CD14-positive monocyte (primary cell): ENCODE results near the gene TXNRD2. TPM values are rescaled to one million over a fixed set of nuclear protein-coding genes. Genes with fewer than 3 reads are reported as not detected.

ENCODE experiments used
- DNase-seq, 3 donors: peaks; one replicate each; pipeline ENCODE4 v3.0.0-alpha.2; 2011 to 2022
- H2AFZ ChIP-seq: 2 replicates; pipeline ENCODE4 v1.6.0; 2012; ENCODE audit warnings: mild to moderate bottlenecking, low read depth, low read length, inconsistent platforms; ENCODE audit not compliant: insufficient read depth, poor library complexity, severe bottlenecking
- H3K27ac ChIP-seq, 2 donors: 1 replicate in 1 of 2; 2 replicates in 1 of 2; pipeline ENCODE4 v1.5.1; 2012 to 2013; ENCODE audit warnings: low read length in 2 of 2, control low read depth in 1 of 2, inconsistent platforms in 1 of 2, low read depth in 1 of 2, mild to moderate bottlenecking in 1 of 2
- H3K27me3 ChIP-seq, 2 donors: one replicate each; pipeline versions ENCODE4 v1.6.0 to v1.6.1; 2011 to 2013; ENCODE audit warnings: low read length in 2 of 2; ENCODE audit not compliant: control insufficient read depth in 2 of 2, insufficient read depth in 2 of 2
- H3K36me3 ChIP-seq, 2 donors: replicated peaks in 1 of 2; 1 replicate in 1 of 2; 2 replicates in 1 of 2; pipeline versions ENCODE4 v1.5.1 to v1.6.1; 2012 to 2013; ENCODE audit warnings: low read length in 2 of 2, control low read depth in 1 of 2, inconsistent platforms in 1 of 2, mild to moderate bottlenecking in 1 of 2; ENCODE audit not compliant: insufficient read depth in 2 of 2, control insufficient read depth in 1 of 2
- H3K4me1 ChIP-seq, 2 donors: 1 replicate in 1 of 2; 2 replicates in 1 of 2; pipeline versions ENCODE4 v1.5.1 to v1.6.1; 2012 to 2013; ENCODE audit warnings: low read length in 2 of 2, control low read depth in 1 of 2, inconsistent platforms in 1 of 2, mild to moderate bottlenecking in 1 of 2, moderate library complexity in 1 of 2; ENCODE audit not compliant: insufficient read depth in 2 of 2, control insufficient read depth in 1 of 2
- H3K4me2 ChIP-seq: replicated peaks from 2 replicates; pipeline ENCODE3; 2012; ENCODE audit warnings: low read length, moderate library complexity, mild to moderate bottlenecking; ENCODE audit not compliant: poor library complexity, severe bottlenecking; ENCODE audit errors: extremely low read depth
- H3K4me3 ChIP-seq, 3 experiments: fragments of 200-600 bp in 1 of 3; sonication (generic) in 1 of 3; replicated peaks in 1 of 3; 1 replicate in 2 of 3; 2 replicates in 1 of 3; pipeline ENCODE4 v1.5.1; 2011 to 2013; ENCODE audit warnings: low read length in 3 of 3, mild to moderate bottlenecking in 3 of 3, control low read depth in 2 of 3, low read depth in 2 of 3, inconsistent platforms in 1 of 3, moderate library complexity in 1 of 3
- H3K79me2 ChIP-seq: 2 replicates; pipeline ENCODE4 v1.6.0; 2012; ENCODE audit warnings: mild to moderate bottlenecking, control low read depth, inconsistent platforms, low read length, moderate library complexity; ENCODE audit not compliant: insufficient read depth
- H3K9ac ChIP-seq: 2 replicates; pipeline ENCODE4 v1.6.0; 2017; ENCODE audit warnings: low read length, mild to moderate bottlenecking; ENCODE audit not compliant: insufficient read depth, poor library complexity, severe bottlenecking
- H3K9me3 ChIP-seq, 2 donors: replicated peaks in 1 of 2; 1 replicate in 1 of 2; 2 replicates in 1 of 2; pipeline versions ENCODE4 v1.5.1 to v1.6.1; 2012 to 2013; ENCODE audit warnings: low read length in 2 of 2, control low read depth in 1 of 2; ENCODE audit not compliant: control insufficient read depth in 1 of 2, insufficient read depth in 1 of 2
- H4K20me1 ChIP-seq: 2 replicates; pipeline ENCODE4 v1.6.0; 2012; ENCODE audit warnings: mild to moderate bottlenecking, low read length, control low read depth, moderate library complexity; ENCODE audit not compliant: insufficient read depth
- H3K27ac Mint-ChIP-seq, 7 donors: one replicate each; pipeline ENCODE4 v1.8.0; 2020; ENCODE audit warnings: mild to moderate bottlenecking in 7 of 7, mixed read lengths in 7 of 7, moderate library complexity in 6 of 7, inconsistent platforms in 2 of 7
- H3K27me3 Mint-ChIP-seq, 3 donors: one replicate each; pipeline ENCODE4 v1.8.0; 2021 to 2022; ENCODE audit warnings: low read depth in 3 of 3, mild to moderate bottlenecking in 3 of 3, mixed read lengths in 3 of 3, moderate library complexity in 3 of 3, inconsistent platforms in 1 of 3
- H3K36me3 Mint-ChIP-seq, 2 donors: one replicate each; pipeline ENCODE4 v1.8.0; 2020; ENCODE audit warnings: mixed read lengths in 2 of 2, inconsistent platforms in 1 of 2, mild to moderate bottlenecking in 1 of 2
- H3K4me1 Mint-ChIP-seq: one replicate; pipeline ENCODE4 v1.8.0; 2020; ENCODE audit warnings: mild to moderate bottlenecking, mixed read lengths
- H3K4me3 Mint-ChIP-seq, 2 donors: one replicate each; pipeline ENCODE4 v1.8.0; 2020; ENCODE audit warnings: mild to moderate bottlenecking in 2 of 2, mixed read lengths in 2 of 2, moderate library complexity in 1 of 2
- H3K9me3 Mint-ChIP-seq, 7 donors: one replicate each; pipeline ENCODE4 v1.8.0; 2020 to 2022; ENCODE audit warnings: mixed read lengths in 7 of 7, mild to moderate bottlenecking in 6 of 7, moderate library complexity in 6 of 7, inconsistent platforms in 2 of 7
- WGBS: methylation state at CpG from one replicate; pipeline ENCODE4 v1.1.5; 2013; ENCODE audit warnings: missing lambda C conversion rate; ENCODE audit not compliant: insufficient coverage; 5-methylcytosine and 5-hydroxymethylcytosine counted together
- intact Hi-C, 2 donors: fragments of 100-400 bp; cut with micrococcal nuclease; formaldehyde crosslinking; loops; one replicate each; pipeline versions ENCODE4 v1.15.0 to v1.15.1; 2023
- polyA plus RNA-seq, 3 donors: library from polyadenylated mRNA; depleted of rRNA in 1 of 3; unstranded in 2 of 3; stranded (reverse) in 1 of 3; fragments of 300-500 nt in 2 of 3; fragments of >200 nt in 1 of 3; fragmentation: Illumina TruSeq in 2 of 3; gene quantifications; 1 replicate in 2 of 3; 2 replicates in 1 of 3; pipeline ENCODE4 v1.2.3, GENCODE V29; 2012 to 2021
- TF ChIP-seq, protein P1 (sequence below): fragments of 200-600 bp; IDR thresholded peaks from one replicate; pipeline ENCODE4 v1.8.0; 2022; ENCODE audit warnings: antibody characterized with exemption, mild to moderate bottlenecking

The TXNRD2 gene
- polyA plus RNA-seq, 3 donors = 24.9 to 54.9 (median 30.8) TPM

DNA sequence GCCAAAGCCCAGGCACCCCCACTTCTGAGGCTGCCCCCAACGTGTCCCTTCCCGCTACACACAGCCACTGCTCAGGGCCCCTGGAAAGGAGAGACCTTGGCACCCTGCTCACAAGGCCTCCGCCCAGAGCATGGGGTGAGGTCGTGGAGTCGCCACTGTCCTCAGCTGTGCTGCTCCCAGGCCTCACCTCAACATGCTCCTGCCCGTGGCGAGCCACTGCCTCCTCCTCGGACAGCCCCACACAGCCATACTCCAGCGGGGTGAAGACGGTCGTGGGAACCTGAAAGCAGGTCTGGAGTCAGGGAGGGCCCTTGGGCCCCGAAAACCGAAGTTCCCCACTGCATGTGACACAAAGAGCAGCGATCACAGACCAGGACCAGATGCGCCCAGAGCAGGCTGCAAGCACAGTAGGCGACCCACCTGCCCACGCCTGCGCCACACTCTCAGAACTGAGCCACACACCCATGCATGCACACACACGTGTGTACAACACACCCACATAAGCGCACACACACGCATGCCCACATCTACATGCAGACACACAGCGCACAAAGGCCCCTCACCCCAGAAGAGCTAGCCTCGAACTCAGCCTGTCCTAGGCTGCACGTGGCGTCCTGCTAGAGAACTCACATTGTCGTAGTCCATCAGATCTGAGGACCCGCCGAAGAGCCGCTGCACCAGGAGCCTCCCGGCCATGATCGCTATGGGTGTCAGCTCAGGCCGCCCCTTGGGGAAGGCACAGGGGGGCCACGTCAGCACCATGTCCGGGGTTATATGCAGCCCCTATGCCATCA lies 61.4 kb downstream of the TXNRD2 start:
- H3K4me2 ChIP-seq = no peak overlapping the region
- H3K9me3 Mint-ChIP-seq = no peaks in the 10 kb centered on the region
- H3K4me3 ChIP-seq = no peak overlapping the region
- no peaks in the 10 kb centered on the region for H3K27me3 ChIP-seq
- H3K36me3 ChIP-seq = peaks cover 36 to 63% of the 10 kb centered on the region in 2 donors
- no peaks in the 10 kb centered on the region for H3K27me3 Mint-ChIP-seq
- no peaks in the 10 kb centered on the region for H3K4me1 Mint-ChIP-seq
- peaks cover 19 to 65% of the 10 kb centered on the region in 2 donors for H3K36me3 Mint-ChIP-seq
- H3K9me3 ChIP-seq = no peaks in the 10 kb centered on the region
- no peak overlapping the region for H3K4me3 Mint-ChIP-seq
- no peaks in the 10 kb centered on the region for H4K20me1 ChIP-seq
- H2AFZ ChIP-seq = no peak overlapping the region
- H3K9ac ChIP-seq = no peak overlapping the region
- no peaks in the 10 kb centered on the region for H3K4me1 ChIP-seq
- 95% methylated on average over 31 of the region's 34 CpGs for WGBS
- DNase-seq = no peak
- no peaks in the 10 kb centered on the region for H3K79me2 ChIP-seq
- TF ChIP-seq, protein P1, sequence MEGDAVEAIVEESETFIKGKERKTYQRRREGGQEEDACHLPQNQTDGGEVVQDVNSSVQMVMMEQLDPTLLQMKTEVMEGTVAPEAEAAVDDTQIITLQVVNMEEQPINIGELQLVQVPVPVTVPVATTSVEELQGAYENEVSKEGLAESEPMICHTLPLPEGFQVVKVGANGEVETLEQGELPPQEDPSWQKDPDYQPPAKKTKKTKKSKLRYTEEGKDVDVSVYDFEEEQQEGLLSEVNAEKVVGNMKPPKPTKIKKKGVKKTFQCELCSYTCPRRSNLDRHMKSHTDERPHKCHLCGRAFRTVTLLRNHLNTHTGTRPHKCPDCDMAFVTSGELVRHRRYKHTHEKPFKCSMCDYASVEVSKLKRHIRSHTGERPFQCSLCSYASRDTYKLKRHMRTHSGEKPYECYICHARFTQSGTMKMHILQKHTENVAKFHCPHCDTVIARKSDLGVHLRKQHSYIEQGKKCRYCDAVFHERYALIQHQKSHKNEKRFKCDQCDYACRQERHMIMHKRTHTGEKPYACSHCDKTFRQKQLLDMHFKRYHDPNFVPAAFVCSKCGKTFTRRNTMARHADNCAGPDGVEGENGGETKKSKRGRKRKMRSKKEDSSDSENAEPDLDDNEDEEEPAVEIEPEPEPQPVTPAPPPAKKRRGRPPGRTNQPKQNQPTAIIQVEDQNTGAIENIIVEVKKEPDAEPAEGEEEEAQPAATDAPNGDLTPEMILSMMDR = no peak
- no peak overlapping the region for H3K27ac ChIP-seq
- intact Hi-C loops = no loop called here
- H3K27ac Mint-ChIP-seq = peak overlapping the region in 2 of 7 donors; percentile 68 to 71

DNA sequence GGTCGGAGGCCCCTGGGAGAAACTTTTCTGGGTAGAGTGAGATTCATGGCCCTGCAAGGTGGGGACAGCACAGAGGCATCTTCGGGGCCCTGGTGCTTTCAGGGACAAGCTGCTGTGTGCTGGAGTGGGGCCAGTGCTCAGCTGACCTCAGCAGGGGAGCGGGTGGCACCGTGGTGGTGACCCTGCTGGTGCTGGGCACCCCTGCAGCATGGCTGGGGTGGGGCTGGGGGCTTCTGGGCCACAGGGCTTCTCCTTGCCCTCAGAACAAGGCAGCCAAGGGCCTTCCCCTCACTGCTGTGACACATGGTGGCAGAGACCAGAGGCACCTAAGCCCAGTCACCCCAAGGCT lies 62.0 kb downstream of the TXNRD2 start:
- Histone ChIP-seq H3K4me1 (no peaks in the 10 kb centered on the region), H3K27me3 (no peaks in the 10 kb centered on the region), H3K27ac (no peak overlapping the region), H3K4me2 (no peak overlapping the region), H4K20me1 (no peaks in the 10 kb centered on the region), H3K79me2 (no peaks in the 10 kb centered on the region), H3K9ac (no peak overlapping the region), H3K36me3 (peaks cover 37 to 69% of the 10 kb centered on the region in 2 donors), H3K4me3 (no peak overlapping the region), H3K9me3 (no peaks in the 10 kb centered on the region), H2AFZ (no peak overlapping the region)
- no peaks in the 10 kb centered on the region for H3K4me1 Mint-ChIP-seq
- H3K27me3 Mint-ChIP-seq = no peaks in the 10 kb centered on the region
- DNase-seq = no peak
- peaks cover 19 to 66% of the 10 kb centered on the region in 2 donors for H3K36me3 Mint-ChIP-seq
- no peak overlapping the region for H3K27ac Mint-ChIP-seq
- no peaks in the 10 kb centered on the region for H3K9me3 Mint-ChIP-seq
- 95% methylated on average over 4 of the region's 4 CpGs for WGBS
- TF ChIP-seq, protein P1 = no peak
- intact Hi-C loops = no loop called here
- no peak overlapping the region for H3K4me3 Mint-ChIP-seq
